NCI-H748 (cell line): ENCODE measurements around the gene DR1.
"Not testable (repeated sequence)": the region's sequence is repeated elsewhere in the genome, so short reads cannot be mapped to it uniquely, and the experiment has no call there.

ENCODE experiments used
- DNase-seq: peaks from one replicate; lab custom pipeline; 2025; ENCODE audit not compliant: unreplicated experiment; lab: John Stamatoyannopoulos, UW

Gene DR1

DNA sequence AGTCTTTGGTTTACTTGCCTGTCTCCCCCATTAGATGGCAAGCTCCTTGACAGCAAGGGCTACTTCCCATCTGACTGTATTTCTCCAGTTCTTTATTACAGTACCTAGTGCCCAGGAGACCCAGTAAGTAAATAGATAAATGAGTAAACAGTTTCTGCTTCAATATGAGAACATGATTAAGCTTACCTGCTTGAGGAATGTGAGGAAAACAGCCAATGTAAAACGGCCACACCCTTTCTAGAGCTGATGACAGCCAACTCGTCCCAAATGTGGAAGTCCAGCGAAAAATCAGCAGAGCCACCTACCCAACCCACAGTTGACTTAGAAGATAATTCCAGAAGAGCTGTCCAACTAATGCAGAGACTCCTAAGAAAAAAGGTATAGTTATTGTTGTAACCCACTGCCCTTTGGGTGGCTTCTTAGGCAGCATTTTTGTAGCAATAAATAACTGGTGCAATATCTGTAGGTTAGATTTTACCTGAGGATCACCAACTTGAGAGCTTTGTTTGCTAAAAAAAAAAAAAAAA is 6.5 kb upstream of the DR1 start:
- DNase-seq: no peak

DNA sequence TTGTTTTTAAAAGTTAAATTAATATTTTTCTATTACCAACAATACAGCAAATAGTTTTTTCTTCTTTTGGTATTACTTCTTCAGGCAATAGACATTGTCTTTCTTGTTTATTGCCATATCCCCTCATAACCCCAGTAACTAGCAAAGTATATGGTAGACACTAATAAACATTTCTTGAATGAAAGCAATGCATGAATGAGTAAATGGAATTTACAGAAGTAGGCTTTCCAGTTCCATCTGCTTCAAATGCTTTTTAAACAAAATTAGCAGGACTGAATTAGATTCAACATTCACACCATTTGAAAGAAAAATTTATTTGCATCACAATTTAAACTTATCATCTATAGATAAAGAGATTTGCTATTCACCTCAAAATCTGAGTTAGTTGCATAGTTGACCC is 5.6 kb upstream of the DR1 start:
- DNase-seq: no peak

DNA sequence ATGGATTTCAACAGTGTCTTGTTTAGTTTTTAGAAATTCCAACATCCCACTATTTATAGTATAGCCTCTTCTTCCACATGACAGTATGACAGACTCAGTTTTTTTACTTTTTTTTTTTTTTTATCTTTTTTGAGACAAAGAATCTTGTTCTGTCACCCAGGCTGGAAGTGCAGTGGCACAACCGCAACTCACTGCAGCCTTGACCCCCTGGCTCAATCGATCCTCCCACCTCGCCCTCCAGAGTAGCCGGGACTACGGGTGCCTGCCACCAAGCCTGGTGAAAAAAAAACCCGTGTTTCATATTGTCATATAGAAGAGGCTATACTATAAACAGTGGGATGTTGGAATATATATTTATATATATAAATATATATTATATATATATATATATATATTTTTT is 1.2 kb upstream of the DR1 start:
- no peak for DNase-seq

DNA sequence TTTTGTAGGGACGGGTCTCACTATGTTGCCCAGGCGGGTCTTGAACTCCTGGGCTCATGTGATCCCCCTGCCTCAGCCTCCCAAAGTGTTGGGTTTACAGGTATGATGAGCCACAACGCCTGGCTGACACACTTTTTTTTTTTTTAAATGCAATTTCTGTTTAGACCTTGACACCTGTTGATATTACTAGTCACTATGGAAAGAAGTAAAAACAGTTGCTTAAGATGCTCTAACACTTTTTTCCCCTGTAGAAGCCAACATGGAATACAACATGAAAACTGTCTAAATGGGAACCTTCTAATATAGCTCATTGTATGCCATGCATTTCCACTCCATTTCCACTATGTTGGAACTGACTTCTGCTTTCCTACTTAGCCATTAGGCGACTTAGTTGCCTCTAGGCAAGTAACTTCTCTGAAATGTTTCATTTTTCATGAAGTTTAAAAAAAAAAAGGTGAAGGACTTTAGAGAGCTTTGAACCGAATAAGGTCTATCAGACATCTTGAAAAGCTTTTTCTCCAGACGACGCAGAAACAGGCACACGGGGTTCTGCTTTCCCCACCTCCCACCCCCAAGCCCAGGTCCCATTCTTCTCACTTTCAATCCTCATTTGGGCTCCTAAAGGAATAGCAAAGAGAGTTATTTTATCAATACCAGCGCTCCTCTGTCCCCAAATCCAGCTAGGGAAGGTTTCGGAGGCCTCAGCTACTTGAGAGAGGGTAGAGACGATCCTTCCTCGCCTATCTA is 648 bp upstream of the DR1 start:
- peak; percentile 24 for DNase-seq

DNA sequence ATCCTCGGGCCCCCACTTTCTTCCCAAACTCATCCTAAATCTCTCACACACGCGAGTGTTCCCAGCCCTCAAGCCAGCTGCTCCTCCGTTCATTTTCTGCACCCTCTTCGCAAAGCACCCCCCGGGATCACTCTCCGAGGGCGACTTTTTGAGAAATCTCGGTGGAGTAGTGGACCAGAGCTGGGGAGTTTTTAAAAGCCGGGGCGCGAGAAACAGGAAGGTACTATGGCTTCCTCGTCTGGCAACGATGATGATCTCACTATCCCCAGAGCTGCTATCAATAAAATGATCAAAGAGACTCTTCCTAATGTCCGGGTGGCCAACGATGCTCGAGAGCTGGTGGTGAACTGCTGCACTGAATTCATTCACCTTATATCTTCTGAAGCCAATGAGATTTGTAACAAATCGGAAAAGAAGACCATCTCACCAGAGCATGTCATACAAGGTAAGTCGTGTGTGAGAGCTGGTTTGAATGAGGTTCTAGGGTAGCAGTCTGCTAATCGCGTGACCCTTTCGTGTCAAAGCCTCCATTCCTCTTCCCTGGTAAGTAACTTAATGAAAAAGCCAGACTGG is 800 bp downstream of the DR1 start:
- DNase-seq: peak; percentile 46

DNA sequence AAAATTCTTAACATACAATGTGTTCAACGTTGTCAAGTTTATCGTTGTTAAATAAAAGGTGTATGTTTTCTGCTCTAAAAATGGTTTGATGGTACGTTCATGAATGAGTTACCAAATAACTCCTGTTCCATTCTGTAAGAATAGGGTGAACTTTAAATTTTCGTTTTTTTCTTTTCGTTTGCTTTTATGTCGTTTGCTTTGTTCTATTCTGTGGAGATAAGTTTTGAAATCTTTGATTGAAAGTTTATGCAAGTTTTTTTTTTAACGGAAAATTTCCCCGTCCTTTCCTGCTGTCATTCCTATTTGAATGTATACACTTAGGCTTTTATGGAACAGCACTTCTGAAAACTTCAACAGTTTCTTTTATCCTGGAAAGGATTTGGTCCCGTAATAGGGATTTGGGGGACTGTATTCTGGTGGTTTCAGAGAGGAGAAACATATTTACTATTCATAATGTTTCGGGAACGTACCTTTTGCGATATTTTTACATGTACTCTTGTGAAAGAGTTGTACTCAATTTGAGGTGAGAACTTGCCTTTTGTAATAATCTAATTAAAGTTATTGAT is 1.7 kb downstream of the DR1 start:
- no peak for DNase-seq

DNA sequence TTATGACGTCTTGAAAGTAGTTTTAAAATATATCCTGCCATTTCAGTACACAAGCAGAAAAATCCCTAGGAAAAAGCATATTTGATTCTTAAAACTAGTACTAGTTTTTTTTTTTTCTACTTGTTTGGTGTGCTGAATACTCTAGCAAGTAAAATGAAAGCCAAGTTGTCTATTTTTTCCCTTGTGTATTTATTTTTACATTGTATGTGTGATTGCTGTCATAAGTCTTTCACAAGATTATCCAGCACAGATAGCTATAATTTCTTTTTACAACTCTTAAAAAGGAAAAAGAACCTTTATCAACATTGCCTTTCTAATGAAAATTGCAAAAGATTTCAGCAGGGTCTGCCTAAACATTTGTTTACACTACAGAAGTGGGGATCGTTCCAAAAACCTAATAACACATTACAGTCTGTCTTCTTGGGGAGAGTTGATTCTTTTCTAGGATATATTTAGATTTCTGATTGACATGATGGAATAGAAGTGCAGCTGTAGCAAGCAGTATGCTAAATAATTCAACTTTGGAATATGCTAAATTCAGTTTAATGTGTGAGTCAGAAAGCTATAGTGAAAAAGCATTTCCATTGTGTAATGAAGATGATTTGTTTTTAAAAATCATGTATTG is 2.5 kb downstream of the DR1 start:
- no peak for DNase-seq

DNA sequence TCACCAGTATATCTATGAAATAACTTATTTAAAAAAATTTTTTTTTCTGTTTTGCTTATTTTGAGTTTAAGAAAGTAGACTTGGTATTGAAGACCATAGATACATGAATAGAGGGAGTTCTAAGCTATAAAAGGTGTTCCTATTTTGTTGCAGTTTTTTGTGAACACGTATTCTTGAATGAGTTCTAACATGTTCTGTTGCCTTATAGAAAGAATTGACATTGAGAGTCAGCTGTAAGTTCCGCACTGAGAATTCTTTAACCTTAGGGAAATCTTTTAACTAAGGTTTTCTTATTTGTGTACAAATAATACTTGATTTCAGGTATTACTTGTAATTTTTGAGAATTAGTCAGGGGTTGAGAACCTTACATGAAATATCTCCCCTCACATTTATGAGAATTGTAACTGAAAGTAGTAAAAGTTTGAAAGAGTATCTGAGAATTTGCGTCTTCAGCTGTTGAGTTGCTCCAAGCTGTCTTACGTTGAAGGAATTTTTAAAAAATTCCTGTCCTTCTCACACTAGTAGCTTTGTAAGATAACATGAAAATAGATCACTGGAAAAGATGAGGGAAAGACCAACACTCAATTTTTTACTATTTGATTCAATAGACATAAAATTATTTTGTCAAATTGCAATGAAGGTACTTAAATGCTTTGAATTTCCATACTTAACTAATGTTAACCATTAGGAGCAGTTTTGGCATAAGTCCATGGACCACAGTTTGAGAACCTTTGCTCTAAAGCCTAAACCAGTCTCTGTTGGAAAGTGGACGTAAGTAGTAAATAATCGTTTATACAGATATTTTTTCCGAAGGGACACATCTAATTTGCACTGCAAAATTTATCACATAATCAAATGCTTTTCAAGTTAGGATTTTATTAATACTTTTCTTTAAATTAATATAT is 3.8 kb downstream of the DR1 start:
- DNase-seq: no peak

DNA sequence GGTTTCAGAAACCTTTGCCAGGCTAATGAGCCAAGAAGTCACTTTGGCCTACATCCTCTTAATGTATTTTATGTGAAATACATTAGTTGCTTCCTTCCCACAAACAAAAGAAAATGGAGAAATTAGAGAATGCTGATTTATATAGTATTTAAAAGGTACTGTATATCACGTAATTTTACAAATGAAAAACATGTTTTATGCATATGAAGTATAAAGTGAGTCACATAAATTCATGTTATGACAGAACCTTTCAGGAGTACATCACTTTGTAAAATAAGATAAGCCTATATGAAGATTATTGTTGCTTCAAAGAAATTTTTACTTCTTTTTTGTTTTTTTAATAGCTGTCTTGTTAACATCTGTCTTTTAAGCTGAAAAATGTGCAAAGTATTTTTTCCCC is 4.6 kb downstream of the DR1 start:
- no peak for DNase-seq

DNA sequence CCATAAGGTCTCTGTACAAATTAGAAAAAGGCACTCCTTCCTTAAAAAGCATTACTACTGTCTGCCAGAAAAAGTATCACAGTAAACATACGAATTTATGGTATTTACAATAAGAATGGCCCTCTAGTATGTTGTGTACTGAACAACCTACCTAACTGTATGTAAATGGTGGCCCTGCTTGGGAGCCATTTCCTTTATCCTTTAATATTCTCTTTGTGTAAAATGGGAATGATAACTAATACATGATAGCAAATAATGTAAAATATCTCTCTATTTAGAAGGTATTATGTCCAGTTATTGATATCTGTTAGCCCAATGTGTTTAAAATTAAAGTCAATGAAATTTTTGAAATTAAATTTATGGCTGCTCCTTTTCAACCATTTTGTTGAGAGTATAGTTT is 5.2 kb downstream of the DR1 start:
- DNase-seq: no peak

DNA sequence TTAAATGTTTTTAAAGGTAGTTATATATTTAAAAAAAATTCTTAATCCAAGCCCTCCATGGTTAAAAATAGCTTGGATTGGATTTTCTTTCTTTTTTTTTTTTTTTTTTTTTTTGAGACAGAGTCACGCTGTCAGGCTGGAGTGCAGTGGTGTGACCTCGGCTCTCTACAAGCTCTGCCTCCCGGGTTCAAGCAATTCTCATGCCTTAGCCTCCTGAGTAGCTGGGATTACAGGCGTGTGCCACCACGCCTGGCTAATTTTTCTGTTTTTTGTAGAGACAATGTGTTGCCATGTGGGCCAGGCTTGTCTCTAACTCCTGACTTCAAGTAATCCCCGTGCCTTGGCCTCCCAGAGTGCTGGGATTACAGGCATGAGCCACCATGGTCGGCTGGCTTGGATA is 5.6 kb downstream of the DR1 start:
- not testable (repeated sequence) for DNase-seq

DNA sequence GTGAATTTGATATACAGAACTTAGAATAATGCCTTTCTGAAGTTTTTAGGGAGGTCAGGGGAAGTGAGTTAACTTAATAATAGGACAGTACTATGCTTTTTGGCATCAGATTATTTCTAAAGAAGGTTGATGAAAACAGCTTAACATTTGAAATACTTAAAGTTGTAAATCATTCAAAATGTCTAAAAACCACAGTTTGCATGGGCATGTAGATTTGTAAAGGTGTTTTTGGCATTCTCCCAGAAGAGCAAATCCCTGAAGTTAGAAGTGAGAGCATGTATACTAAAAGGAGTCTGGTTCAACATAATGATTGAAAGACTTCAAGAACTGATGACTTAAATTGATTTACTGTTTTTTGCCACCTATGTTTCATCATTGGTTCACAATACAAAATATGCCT is 6.7 kb downstream of the DR1 start:
- no peak for DNase-seq

DNA sequence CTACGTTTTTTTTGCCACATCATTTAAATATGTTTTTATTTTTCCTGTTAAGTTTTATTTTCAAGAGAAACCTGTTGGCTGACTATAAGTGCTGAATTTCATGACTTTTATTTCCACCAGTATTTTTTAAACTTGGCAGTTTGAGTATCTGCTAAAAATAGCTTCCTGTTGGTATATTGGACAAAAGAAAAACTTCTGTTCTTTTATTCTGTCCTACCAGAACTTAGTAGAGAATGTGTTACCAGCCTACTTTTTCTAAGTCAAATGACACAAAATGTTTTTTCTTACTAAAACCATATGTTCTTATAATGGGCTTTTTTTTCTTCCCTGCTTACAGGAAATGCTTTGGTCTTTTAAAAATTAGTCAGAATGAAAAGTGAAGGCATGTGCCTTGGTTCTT is 7.6 kb downstream of the DR1 start:
- no peak for DNase-seq

DNA sequence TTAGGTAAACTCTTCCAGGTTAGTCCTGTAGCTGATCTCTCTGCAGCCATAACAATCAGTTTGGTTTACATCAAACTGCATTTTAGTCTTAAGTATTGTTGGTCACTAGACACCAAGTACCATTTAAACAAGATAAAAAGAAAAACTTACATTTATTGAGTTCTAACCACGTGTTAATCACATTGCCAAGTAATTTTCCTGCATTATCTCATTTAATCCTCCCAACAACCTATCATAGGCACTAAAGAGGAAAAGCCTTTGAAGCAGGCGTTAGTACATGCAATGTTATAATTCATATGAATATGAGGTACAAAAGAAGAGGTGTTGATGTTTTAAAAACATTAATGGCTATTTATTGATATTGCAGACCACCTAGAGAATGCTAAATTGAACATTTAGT is 9.0 kb downstream of the DR1 start:
- no peak for DNase-seq

DNA sequence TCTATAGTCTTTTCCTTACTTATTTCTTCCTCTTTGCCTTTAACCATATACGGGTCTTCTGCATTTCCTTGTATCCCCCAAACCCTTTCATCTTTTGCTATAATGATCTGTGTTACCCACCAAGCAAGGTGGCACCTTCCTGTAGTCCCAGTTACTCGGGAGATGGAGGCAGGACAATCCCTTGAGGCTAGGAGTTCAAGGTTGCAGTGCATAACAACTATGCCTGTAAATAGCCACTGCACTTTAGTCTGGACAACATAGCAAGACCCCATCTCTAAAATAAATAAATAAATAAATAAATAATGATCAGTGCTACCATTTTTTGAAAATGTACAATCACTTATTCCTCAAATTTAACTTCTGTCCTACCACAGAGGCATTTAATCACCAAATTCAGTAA is 11.5 kb downstream of the DR1 start:
- no peak for DNase-seq

DNA sequence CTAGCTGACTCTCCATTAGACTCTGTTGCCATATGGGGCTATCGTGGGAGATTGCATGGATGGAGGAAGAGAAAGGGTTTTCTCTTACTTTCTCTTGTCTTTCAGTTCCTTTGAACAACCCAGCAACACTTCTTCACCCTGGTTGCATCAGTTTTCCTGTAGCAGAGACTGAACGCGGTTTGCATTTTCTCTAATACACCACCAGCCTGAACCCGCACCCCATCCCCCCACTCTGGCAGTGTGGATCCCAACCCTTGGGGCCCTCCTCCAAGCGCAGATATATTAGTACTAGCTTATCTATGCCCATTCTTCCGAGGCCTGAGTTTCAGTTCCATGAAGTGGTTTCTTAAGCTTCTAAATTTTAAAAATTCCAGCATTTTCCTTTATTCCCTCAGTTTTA is 12.6 kb downstream of the DR1 start:
- DNase-seq: no peak

DNA sequence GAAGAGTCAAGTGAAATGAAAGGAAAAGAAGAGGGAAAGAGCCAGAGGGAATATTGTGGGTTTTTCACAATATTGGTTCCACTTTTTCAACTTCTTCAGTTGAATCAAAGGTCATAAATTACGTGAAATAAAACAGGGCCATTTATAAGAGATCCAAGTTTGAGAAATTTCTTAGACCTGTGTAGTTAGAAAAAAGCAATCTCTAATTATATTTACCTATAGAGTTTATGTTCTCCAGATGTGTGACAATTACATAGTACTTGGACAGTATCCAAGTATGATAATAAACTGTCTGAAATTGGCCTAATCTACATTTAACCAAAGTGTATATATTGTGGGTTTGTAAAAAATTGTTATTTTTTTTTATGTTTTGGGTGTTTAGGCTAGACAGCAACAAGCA is 14.4 kb downstream of the DR1 start:
- DNase-seq: no peak

DNA sequence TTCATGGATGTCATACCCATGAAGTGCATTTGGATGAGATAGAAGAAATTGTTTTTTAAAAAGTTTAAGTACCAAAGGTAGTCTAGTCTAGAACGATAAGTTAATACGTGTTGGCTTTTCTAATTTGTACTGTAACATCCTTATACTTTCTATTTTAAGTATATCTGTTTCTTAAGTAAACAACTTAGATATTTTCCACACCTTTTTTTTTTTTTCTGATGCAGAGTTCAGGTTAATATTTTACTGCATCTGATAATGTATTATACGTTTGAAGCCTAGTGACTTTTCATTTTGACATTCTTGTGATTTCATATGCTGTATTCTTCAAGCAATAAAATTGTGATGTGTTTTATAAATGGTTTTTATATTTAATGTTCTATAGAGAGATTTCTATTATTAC is 16.5 kb downstream of the DR1 start:
- no peak for DNase-seq

DNA sequence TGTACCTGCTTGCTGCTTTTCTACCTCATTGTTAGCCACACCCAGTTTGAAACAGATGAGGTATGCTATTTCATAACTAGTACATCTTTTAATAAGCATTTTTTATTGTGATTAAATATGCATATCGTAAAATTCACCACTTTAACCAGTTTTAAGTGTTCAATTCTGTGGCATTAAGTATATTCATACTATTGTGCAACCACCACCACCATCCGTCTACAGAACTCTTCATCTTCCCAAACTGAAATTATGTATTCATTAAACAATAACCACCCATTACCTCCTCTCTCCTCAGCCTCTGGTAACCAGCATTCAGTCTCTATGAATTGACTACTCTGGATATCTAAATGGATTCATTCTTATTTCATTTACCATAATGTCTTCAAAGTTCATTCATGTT is 20.1 kb downstream of the DR1 start:
- DNase-seq: no peak

DNA sequence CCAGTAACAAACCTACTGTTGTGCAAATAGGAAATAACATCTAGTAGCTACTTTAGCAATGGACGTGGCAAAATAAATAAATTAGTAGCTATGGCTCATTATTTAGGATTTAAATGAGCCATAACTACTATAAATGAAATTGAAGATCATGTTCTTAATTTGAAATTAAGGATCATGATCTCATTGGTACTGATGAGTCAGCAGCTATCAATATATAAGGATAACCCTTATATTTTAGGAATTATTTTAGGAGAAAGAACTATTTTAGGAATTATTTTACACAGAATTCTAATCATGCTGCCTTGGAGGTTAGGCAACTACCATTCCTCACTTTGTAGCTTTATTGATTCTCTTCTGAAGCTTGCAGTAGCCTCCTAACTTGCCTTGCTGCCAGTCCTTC is 24.0 kb downstream of the DR1 start:
- no peak for DNase-seq
